Sigmoid colon (tissue), 4 donors: ENCODE results near the gene OR6Q1.
"Not testable (repeated sequence)": the region's sequence is repeated elsewhere in the genome, so short reads cannot be mapped to it uniquely, and the experiment has no call there.

Source experiments
- POLR2A ChIP-seq, 2 donors: fragments of 450-650 bp; IDR thresholded peaks; one replicate each; pipeline ENCODE4 v1.6.1; 2016; ENCODE audit warnings: antibody characterized with exemption in 2 of 2, mild to moderate bottlenecking in 2 of 2, moderate library complexity in 2 of 2
- POLR2AphosphoS5 ChIP-seq, 4 donors: sonication (generic); formaldehyde crosslinking; IDR thresholded peaks; one replicate each; pipeline ENCODE4 v1.6.1; 2017; ENCODE audit warnings: antibody characterized with exemption in 4 of 4
- TF ChIP-seq, protein P1 (sequence below), 4 experiments: fragments of 450-650 bp in 3 of 4; fragments of 200-600 bp in 1 of 4; IDR thresholded peaks; one replicate each; pipeline ENCODE4 v1.5.1; 2016 to 2019; ENCODE audit warnings: antibody characterized with exemption in 4 of 4, mild to moderate bottlenecking in 3 of 4, moderate library complexity in 2 of 4

- not testable (repeated sequence) for TF ChIP-seq POLR2A, POLR2AphosphoS5 (IDR thresholded peaks at IDR 0.05)
- TF ChIP-seq, protein P1, sequence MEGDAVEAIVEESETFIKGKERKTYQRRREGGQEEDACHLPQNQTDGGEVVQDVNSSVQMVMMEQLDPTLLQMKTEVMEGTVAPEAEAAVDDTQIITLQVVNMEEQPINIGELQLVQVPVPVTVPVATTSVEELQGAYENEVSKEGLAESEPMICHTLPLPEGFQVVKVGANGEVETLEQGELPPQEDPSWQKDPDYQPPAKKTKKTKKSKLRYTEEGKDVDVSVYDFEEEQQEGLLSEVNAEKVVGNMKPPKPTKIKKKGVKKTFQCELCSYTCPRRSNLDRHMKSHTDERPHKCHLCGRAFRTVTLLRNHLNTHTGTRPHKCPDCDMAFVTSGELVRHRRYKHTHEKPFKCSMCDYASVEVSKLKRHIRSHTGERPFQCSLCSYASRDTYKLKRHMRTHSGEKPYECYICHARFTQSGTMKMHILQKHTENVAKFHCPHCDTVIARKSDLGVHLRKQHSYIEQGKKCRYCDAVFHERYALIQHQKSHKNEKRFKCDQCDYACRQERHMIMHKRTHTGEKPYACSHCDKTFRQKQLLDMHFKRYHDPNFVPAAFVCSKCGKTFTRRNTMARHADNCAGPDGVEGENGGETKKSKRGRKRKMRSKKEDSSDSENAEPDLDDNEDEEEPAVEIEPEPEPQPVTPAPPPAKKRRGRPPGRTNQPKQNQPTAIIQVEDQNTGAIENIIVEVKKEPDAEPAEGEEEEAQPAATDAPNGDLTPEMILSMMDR (IDR thresholded peaks at IDR 0.05): not testable (repeated sequence)
Observed at GRCh38 chr11:57999523-57999922, 31.2 kb upstream of the OR6Q1 start.
